NCI-H345 treated with DMSO at 0.1 percent for 48 hours (cell line): Measurements from ENCODE around the gene IPCEF1.

Experiments used
- DNase-seq: peaks from one replicate; lab custom pipeline; 2025; ENCODE audit not compliant: unreplicated experiment; lab: John Stamatoyannopoulos, UW

Gene IPCEF1

GRCh38 chr6:154117485-154117884 is 239.1 kb downstream of the IPCEF1 start:
- no peak for DNase-seq

DNA sequence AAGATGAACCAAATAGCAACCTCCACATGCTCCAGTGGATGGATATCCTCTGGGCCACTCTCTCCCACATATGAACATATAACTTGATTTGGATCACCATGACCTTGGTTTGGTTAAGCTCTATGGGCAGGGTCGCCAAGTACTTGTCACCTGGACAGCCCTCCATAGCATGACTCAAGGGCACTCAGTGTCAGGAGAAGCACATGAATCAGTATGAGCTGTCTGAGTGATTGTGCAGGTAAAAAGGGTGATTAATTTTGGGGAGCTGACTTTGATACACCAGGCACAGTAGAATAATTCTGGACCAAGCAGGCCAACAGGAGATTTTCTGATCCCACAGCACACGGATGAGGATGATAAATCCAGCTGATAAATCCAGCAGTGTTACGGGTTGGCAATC is 243.2 kb downstream of the IPCEF1 start:
- no peak for DNase-seq

- DNase-seq = no peak
Observed at GRCh38 chr6:154112181-154112809, 244.3 kb downstream of the IPCEF1 start.

GRCh38 chr6:154111025-154111424 is 245.6 kb downstream of the IPCEF1 start:
- DNase-seq = no peak

- DNase-seq = no peak
Observed at GRCh38 chr6:154106251-154106650, 250.4 kb downstream of the IPCEF1 start.
